ENCODE data around the gene ALDH4A1.

DNA sequence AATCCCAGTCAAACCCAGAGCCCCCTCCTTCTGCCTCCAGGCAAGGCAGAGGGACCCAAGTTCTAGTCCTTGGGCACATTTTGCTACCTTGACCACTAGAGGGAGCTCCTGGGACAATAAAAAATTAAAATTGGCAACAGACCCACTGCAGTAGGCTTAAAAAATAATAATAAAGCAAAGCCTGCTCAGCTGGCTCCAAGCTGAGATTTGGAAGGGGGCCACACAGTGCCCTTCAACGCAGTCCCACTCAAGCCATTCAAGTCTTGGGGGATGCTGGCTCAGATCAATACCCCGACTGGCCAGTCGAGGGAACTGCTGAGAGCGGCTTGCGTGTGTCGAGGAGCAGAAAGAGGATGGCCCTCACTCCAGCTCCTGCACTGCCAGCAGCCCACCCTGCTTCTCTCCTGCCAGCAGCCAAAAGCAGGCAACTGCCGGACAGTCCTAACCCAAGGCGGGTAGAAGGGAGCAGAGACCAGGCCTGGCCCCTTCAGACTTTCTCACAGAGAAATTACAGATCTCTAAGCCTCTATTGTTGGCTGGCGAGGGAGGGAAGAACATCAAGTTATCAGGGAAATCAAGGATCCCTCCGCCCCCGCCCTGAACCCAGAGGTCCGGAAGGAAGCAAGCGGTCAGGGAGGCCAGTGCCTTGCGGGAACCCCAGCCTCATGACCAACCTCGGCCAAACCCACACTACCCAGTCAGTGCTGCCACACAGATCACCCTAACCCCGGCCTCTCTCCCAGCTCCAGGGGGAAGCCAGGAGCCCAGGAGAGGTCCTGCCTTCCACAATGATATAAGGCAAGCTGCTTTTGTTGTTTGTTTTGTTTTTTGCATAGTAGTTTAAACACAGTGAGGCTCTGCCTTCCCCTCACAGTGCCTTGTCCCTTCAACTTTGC, 4.9 kb upstream of the ALDH4A1 start:
- TF ChIP-seq, protein P1, sequence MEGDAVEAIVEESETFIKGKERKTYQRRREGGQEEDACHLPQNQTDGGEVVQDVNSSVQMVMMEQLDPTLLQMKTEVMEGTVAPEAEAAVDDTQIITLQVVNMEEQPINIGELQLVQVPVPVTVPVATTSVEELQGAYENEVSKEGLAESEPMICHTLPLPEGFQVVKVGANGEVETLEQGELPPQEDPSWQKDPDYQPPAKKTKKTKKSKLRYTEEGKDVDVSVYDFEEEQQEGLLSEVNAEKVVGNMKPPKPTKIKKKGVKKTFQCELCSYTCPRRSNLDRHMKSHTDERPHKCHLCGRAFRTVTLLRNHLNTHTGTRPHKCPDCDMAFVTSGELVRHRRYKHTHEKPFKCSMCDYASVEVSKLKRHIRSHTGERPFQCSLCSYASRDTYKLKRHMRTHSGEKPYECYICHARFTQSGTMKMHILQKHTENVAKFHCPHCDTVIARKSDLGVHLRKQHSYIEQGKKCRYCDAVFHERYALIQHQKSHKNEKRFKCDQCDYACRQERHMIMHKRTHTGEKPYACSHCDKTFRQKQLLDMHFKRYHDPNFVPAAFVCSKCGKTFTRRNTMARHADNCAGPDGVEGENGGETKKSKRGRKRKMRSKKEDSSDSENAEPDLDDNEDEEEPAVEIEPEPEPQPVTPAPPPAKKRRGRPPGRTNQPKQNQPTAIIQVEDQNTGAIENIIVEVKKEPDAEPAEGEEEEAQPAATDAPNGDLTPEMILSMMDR (IDR thresholded peaks at IDR 0.05; ENCODE audit: borderline replicate concordance, extremely low read depth, low read length, poor library complexity, severe bottlenecking): peak; percentile 83
- no peak for TF ChIP-seq EZH2 (IDR thresholded peaks at IDR 0.05; ENCODE audit: borderline replicate concordance, low read depth, low read length, severe bottlenecking)
